SK-N-SH (cell line): ENCODE data around the gene KMT5B. TPM values are rescaled to one million over a fixed set of nuclear protein-coding genes. Genes with fewer than 3 reads are reported as not detected.

Experiments used
- CTCF ChIA-PET: fragments of 300-600, 350-600 bp; formaldehyde crosslinking; extraction: SDS; loops from one replicate; lab custom pipeline; 2021; lab: Yijun Ruan, JAX
- POLR2A ChIA-PET: fragments of 350-600 bp; sonication (Branson Sonifier 250); formaldehyde crosslinking; extraction: SDS; loops from one replicate; lab custom pipeline; 2020; ENCODE audit warnings: antibody characterized with exemption, inconsistent platforms; lab: Yijun Ruan, JAX
- DNase-seq: peaks from one replicate; pipeline ENCODE4 v3.0.0; 2012
- H2AFZ ChIP-seq: fragments of 200-600 bp; sonication (generic); 2 replicates; pipeline ENCODE4 v1.8.1; 2016; ENCODE audit warnings: antibody characterized with exemption, mild to moderate bottlenecking, low read depth
- H3F3A ChIP-seq: fragments of 200-600 bp; sonication (generic); replicated peaks from 2 replicates; pipeline ENCODE3; 2016; ENCODE audit warnings: antibody characterized with exemption, mild to moderate bottlenecking; ENCODE audit not compliant: insufficient read depth
- H3K27ac ChIP-seq, 2 experiments: fragments of 200-500 bp in 1 of 2; fragments of 200-600 bp in 1 of 2; sonication (Bioruptor generic) in 1 of 2; sonication (generic), shearing (Covaris generic) in 1 of 2; 2 replicates each; pipeline versions ENCODE4 v1.5.1 to v1.6.1; 2014 to 2016; ENCODE audit warnings: low read depth in 2 of 2, inconsistent platforms in 1 of 2, low read length in 1 of 2, mild to moderate bottlenecking in 1 of 2, mixed read lengths in 1 of 2
- H3K27me3 ChIP-seq: fragments of 200-600 bp; sonication (generic), shearing (Covaris generic); 2 replicates; pipeline ENCODE4 v1.6.1; 2016; ENCODE audit warnings: mixed run types; ENCODE audit not compliant: insufficient read depth
- H3K36me3 ChIP-seq, 2 experiments: fragments of 200-500 bp in 1 of 2; fragments of 200-600 bp in 1 of 2; sonication (Bioruptor generic) in 1 of 2; sonication (generic) in 1 of 2; replicated peaks in 1 of 2; 2 replicates each; pipeline versions ENCODE3 to v1.5.1; 2014 to 2016; ENCODE audit warnings: low read length in 1 of 2, mild to moderate bottlenecking in 1 of 2; ENCODE audit not compliant: insufficient read depth in 2 of 2, control insufficient read depth in 1 of 2
- H3K4me1 ChIP-seq, 2 experiments: fragments of 200-500 bp in 1 of 2; fragments of 200-600 bp in 1 of 2; sonication (Bioruptor generic) in 1 of 2; sonication (generic), shearing (Covaris generic) in 1 of 2; 2 replicates each; pipeline versions ENCODE4 v1.5.1 to v1.6.1; 2014 to 2016; ENCODE audit warnings: low read depth in 1 of 2, low read length in 1 of 2, mixed run types in 1 of 2; ENCODE audit not compliant: insufficient read depth in 2 of 2, control insufficient read depth in 1 of 2
- H3K4me2 ChIP-seq: fragments of 200-600 bp; sonication (generic), shearing (Covaris generic); 2 replicates; pipeline ENCODE4 v1.6.1; 2017; ENCODE audit warnings: mixed run types
- H3K4me3 ChIP-seq, 2 experiments: fragments of 200-500 bp in 1 of 2; fragments of 200-600 bp in 1 of 2; sonication (Bioruptor generic) in 1 of 2; sonication (generic), shearing (Covaris generic) in 1 of 2; 2 replicates each; pipeline versions ENCODE4 v1.5.1 to v1.8.1; 2014 to 2016; ENCODE audit warnings: low read depth in 2 of 2, inconsistent platforms in 1 of 2, low read length in 1 of 2, mild to moderate bottlenecking in 1 of 2, mixed read lengths in 1 of 2, moderate library complexity in 1 of 2
- H3K79me2 ChIP-seq: fragments of 200-600 bp; sonication (generic); 2 replicates; pipeline ENCODE4 v1.8.1; 2017; ENCODE audit warnings: mild to moderate bottlenecking; ENCODE audit not compliant: insufficient read depth
- H3K9ac ChIP-seq: fragments of 200-600 bp; sonication (generic); 2 replicates; pipeline ENCODE4 v1.6.1; 2017; ENCODE audit warnings: mixed run types
- H3K9me2 ChIP-seq: fragments of 200-600 bp; sonication (generic); 2 replicates; pipeline ENCODE4 v1.6.1; 2017; ENCODE audit warnings: mixed run types
- H3K9me3 ChIP-seq: fragments of 200-600 bp; sonication (generic); 2 replicates; pipeline ENCODE4 v1.6.1; 2017; ENCODE audit warnings: mixed run types, mild to moderate bottlenecking, moderate library complexity
- H4K20me1 ChIP-seq: fragments of 200-600 bp; sonication (generic); 2 replicates; pipeline ENCODE4 v1.6.1; 2017; ENCODE audit warnings: mild to moderate bottlenecking, mixed run types; ENCODE audit not compliant: insufficient read depth
- EP300 ChIP-seq, 2 experiments: IDR thresholded peaks; 2 replicates each; pipeline versions ENCODE4 v1.4.0 to v1.6.1; 2012; ENCODE audit warnings: borderline replicate concordance in 1 of 2, low read depth in 1 of 2, low read length in 1 of 2
- IRF3 ChIP-seq: fragments of 150-350 bp; IDR thresholded peaks from 2 replicates; pipeline ENCODE4 v1.6.1; 2016; ENCODE audit warnings: mild to moderate bottlenecking, low read depth, low read length
- JUND ChIP-seq: IDR thresholded peaks from 2 replicates; pipeline ENCODE4 v1.4.0; 2012
- MEF2A ChIP-seq: IDR thresholded peaks from 2 replicates; pipeline ENCODE4 v1.4.0; 2012; ENCODE audit warnings: low read depth, borderline replicate concordance
- MXI1 ChIP-seq: IDR thresholded peaks from 2 replicates; pipeline ENCODE4 v1.6.1; 2012; ENCODE audit warnings: mild to moderate bottlenecking, low read depth, low read length, improper control_type of control experiment
- RAD21 ChIP-seq: IDR thresholded peaks from 2 replicates; pipeline ENCODE4 v1.6.1; 2012; ENCODE audit warnings: mild to moderate bottlenecking, low read length
- RXRA ChIP-seq: IDR thresholded peaks from 2 replicates; pipeline ENCODE4 v1.4.0; 2012; ENCODE audit warnings: low read depth, mild to moderate bottlenecking, borderline replicate concordance
- SMC3 ChIP-seq: IDR thresholded peaks from 2 replicates; pipeline ENCODE4 v1.6.1; 2012; ENCODE audit warnings: low read depth, low read length, improper control_type of control experiment
- USF2 ChIP-seq: fragments of 150-350 bp; IDR thresholded peaks from 2 replicates; pipeline ENCODE4 v1.6.1; 2017; ENCODE audit warnings: antibody characterized with exemption, low read length, low read depth, borderline replicate concordance
- WGBS: methylation state at CpG from one replicate; pipeline ENCODE4 v1.1.6; 2017; ENCODE audit warnings: low lambda C conversion rate; 5-methylcytosine and 5-hydroxymethylcytosine counted together
- polyA plus RNA-seq, 3 experiments: library from polyadenylated mRNA; depleted of rRNA; stranded (reverse); fragments of >200 nt; gene quantifications; 2 replicates each; pipeline ENCODE4 v1.2.3, GENCODE V29; 2012

Gene KMT5B
- polyA plus RNA-seq, 1 of the 3 experiments (the other 2 are of a cell fraction) = 10.4 TPM

- CTCF ChIA-PET = interaction anchor here (0.6 to 4.8 kb wide), 6 partner anchors 10 to 1264 kb away, joined by 3 to 19 read pairs (median 4); no protein-coding TSS in a partner anchor
- H3K79me2 ChIP-seq = peaks cover 100% of the 10 kb centered on the region
- no peak for TF ChIP-seq USF2
- TF ChIP-seq MXI1 = no peak
- no peak for TF ChIP-seq EP300 (IDR thresholded peaks at IDR 0.05; ENCODE audit: borderline replicate concordance in 1 of 2, low read depth in 1 of 2, low read length in 1 of 2)
- TF ChIP-seq JUND = no peak
- TF ChIP-seq, all 33 proteins: peak for 0
Measured at GRCh38 chr11:68194675-68195294, 18.3 kb downstream of the KMT5B start.

GRCh38 chr11:68193018-68193417 lies 20.1 kb downstream of the KMT5B start:
- no peak overlapping the region for H3K4me2 ChIP-seq
- peaks cover 5% of the 10 kb centered on the region for H3F3A ChIP-seq
- H3K27ac ChIP-seq = no peak overlapping the region
- peaks cover 99% of the 10 kb centered on the region for H3K79me2 ChIP-seq
- POLR2A ChIA-PET = no interaction called here
- H3K9me3 ChIP-seq = no peaks in the 10 kb centered on the region
- H3K4me3 ChIP-seq = no peak overlapping the region
- no peaks in the 10 kb centered on the region for H3K9me2 ChIP-seq
- H3K27me3 ChIP-seq = no peaks in the 10 kb centered on the region
- no peak for DNase-seq
- no peaks in the 10 kb centered on the region; a peak in 1 of 4 replicates for H3K4me1 ChIP-seq
- H2AFZ ChIP-seq = no peak overlapping the region
- H4K20me1 ChIP-seq = peaks cover 97% of the 10 kb centered on the region
- H3K9ac ChIP-seq = no peak overlapping the region
- H3K36me3 ChIP-seq = peaks cover 0 to 10% of the 10 kb centered on the region in 2 experiments
- CTCF ChIA-PET = interaction anchor here (1.4 to 4.8 kb wide), 3 partner anchors 14 to 105 kb away, joined by 3 to 19 read pairs (median 10); no protein-coding TSS in a partner anchor
- 92% methylated on average over 5 of the region's 5 CpGs for WGBS
- no peak for TF ChIP-seq SMC3
- TF ChIP-seq RAD21 = no peak
- TF ChIP-seq IRF3 = no peak
- no peak for TF ChIP-seq RXRA
- no peak for TF ChIP-seq MEF2A

More at GRCh38 chr11:68194675-68195294, 18.3 kb downstream of the KMT5B start:
- no peaks in the 10 kb centered on the region; a peak in 1 of 4 replicates for H3K4me1 ChIP-seq
- POLR2A ChIA-PET = interaction anchor here (0.8 kb wide), 1 partner anchor 14 kb away, joined by 3 read pairs; no protein-coding TSS in a partner anchor
- no peaks in the 10 kb centered on the region for H3K9me2 ChIP-seq
- H3K4me3 ChIP-seq = no peak overlapping the region
- DNase-seq = no peak
- H3K27ac ChIP-seq = no peak overlapping the region
- H4K20me1 ChIP-seq = peaks cover 99% of the 10 kb centered on the region
- peaks cover 5% of the 10 kb centered on the region for H3F3A ChIP-seq
- H3K9me3 ChIP-seq = no peaks in the 10 kb centered on the region
- 96% methylated on average over 3 of the region's 3 CpGs for WGBS
- H3K4me2 ChIP-seq = no peak overlapping the region
- H3K27me3 ChIP-seq = no peaks in the 10 kb centered on the region
- H3K36me3 ChIP-seq = peaks cover 0 to 5% of the 10 kb centered on the region in 2 experiments
- no peak overlapping the region for H3K9ac ChIP-seq
- H2AFZ ChIP-seq = no peak overlapping the region
